ENCODE measurements around the gene ZNF474. TPM values are rescaled to one million over a fixed set of nuclear protein-coding genes. Genes with fewer than 3 reads are reported as not detected.

Gene ZNF474
- total RNA-seq, 2 experiments from 2014 or later: not detected

GRCh38 chr5:122169350-122170103 is 40.2 kb downstream of the ZNF474 start:
- H3K27ac Mint-ChIP-seq: no peak overlapping the region
- DNase-seq: no peak
- CTCF ChIA-PET: no interaction called here
- POLR2A ChIA-PET: no interaction called here
- no peak overlapping the region for H3K4me3 Mint-ChIP-seq
- H3K4me1 Mint-ChIP-seq: no peaks in the 10 kb centered on the region
- no peaks in the 10 kb centered on the region for H3K9me3 Mint-ChIP-seq
- no peaks in the 10 kb centered on the region for H3K27me3 Mint-ChIP-seq
- no peaks in the 10 kb centered on the region for H3K36me3 Mint-ChIP-seq (ENCODE audit: low read depth)

GRCh38 chr5:122170620-122171019 is 41.3 kb downstream of the ZNF474 start:
- Mint-ChIP-seq H3K4me3 (no peak overlapping the region), H3K27ac (no peak overlapping the region), H3K4me1 (no peaks in the 10 kb centered on the region), H3K27me3 (no peaks in the 10 kb centered on the region), H3K9me3 (no peaks in the 10 kb centered on the region), H3K36me3 (ENCODE audit: low read depth) (no peaks in the 10 kb centered on the region)
- no peak for DNase-seq
- CTCF ChIA-PET: interaction anchor here (1.1 kb wide), 1 partner anchor 21 kb away, joined by 3 read pairs; no protein-coding TSS in a partner anchor
- POLR2A ChIA-PET: no interaction called here

- Mint-ChIP-seq H3K36me3 (ENCODE audit: low read depth) (no peaks in the 10 kb centered on the region), H3K27me3 (no peaks in the 10 kb centered on the region), H3K4me3 (no peak overlapping the region), H3K4me1 (no peaks in the 10 kb centered on the region), H3K27ac (no peak overlapping the region), H3K9me3 (no peaks in the 10 kb centered on the region)
- ChIA-PET CTCF (no interaction called here), POLR2A (no interaction called here)
- no peak for DNase-seq
Measured at GRCh38 chr5:122172207-122172606, 42.9 kb downstream of the ZNF474 start.

GRCh38 chr5:122173474-122174415 is 44.4 kb downstream of the ZNF474 start:
- H3K27me3 Mint-ChIP-seq: no peaks in the 10 kb centered on the region
- H3K27ac Mint-ChIP-seq: no peak overlapping the region
- H3K4me1 Mint-ChIP-seq: no peaks in the 10 kb centered on the region
- ChIA-PET POLR2A (no interaction called here), CTCF (no interaction called here)
- H3K36me3 Mint-ChIP-seq (ENCODE audit: low read depth): no peaks in the 10 kb centered on the region
- no peaks in the 10 kb centered on the region for H3K9me3 Mint-ChIP-seq
- DNase-seq: no peak
- no peak overlapping the region for H3K4me3 Mint-ChIP-seq

GRCh38 chr5:122175091-122175490 is 45.7 kb downstream of the ZNF474 start:
- Mint-ChIP-seq H3K27ac (no peak overlapping the region), H3K4me3 (no peak overlapping the region), H3K36me3 (ENCODE audit: low read depth) (no peaks in the 10 kb centered on the region), H3K9me3 (no peaks in the 10 kb centered on the region), H3K27me3 (no peaks in the 10 kb centered on the region), H3K4me1 (no peaks in the 10 kb centered on the region)
- CTCF ChIA-PET: no interaction called here
- DNase-seq: no peak
- POLR2A ChIA-PET: no interaction called here

GRCh38 chr5:122175852-122176251 is 46.5 kb downstream of the ZNF474 start:
- ChIA-PET CTCF (no interaction called here), POLR2A (no interaction called here)
- H3K36me3 Mint-ChIP-seq (ENCODE audit: low read depth): no peaks in the 10 kb centered on the region
- H3K4me3 Mint-ChIP-seq: no peak overlapping the region
- no peaks in the 10 kb centered on the region for H3K9me3 Mint-ChIP-seq
- no peak for DNase-seq
- H3K4me1 Mint-ChIP-seq: no peaks in the 10 kb centered on the region
- no peaks in the 10 kb centered on the region for H3K27me3 Mint-ChIP-seq
- no peak overlapping the region for H3K27ac Mint-ChIP-seq

GRCh38 chr5:122177161-122177560 is 47.8 kb downstream of the ZNF474 start:
- Mint-ChIP-seq H3K36me3 (ENCODE audit: low read depth) (no peaks in the 10 kb centered on the region), H3K4me1 (no peaks in the 10 kb centered on the region), H3K4me3 (no peak overlapping the region), H3K27ac (no peak overlapping the region), H3K9me3 (no peaks in the 10 kb centered on the region), H3K27me3 (no peaks in the 10 kb centered on the region)
- DNase-seq: no peak
- ChIA-PET CTCF (no interaction called here), POLR2A (no interaction called here)

GRCh38 chr5:122179701-122180100 is 50.4 kb downstream of the ZNF474 start:
- Mint-ChIP-seq H3K9me3 (no peaks in the 10 kb centered on the region), H3K27ac (no peak overlapping the region), H3K4me1 (no peaks in the 10 kb centered on the region), H3K27me3 (no peaks in the 10 kb centered on the region), H3K36me3 (ENCODE audit: low read depth) (no peaks in the 10 kb centered on the region), H3K4me3 (no peak overlapping the region)
- POLR2A ChIA-PET: no interaction called here
- CTCF ChIA-PET: no interaction called here
- DNase-seq: no peak

GRCh38 chr5:122180146-122180712 is 50.9 kb downstream of the ZNF474 start:
- no peaks in the 10 kb centered on the region for H3K27me3 Mint-ChIP-seq
- no peaks in the 10 kb centered on the region for H3K9me3 Mint-ChIP-seq
- CTCF ChIA-PET: no interaction called here
- POLR2A ChIA-PET: no interaction called here
- DNase-seq: no peak
- H3K4me1 Mint-ChIP-seq: no peaks in the 10 kb centered on the region
- H3K27ac Mint-ChIP-seq: no peak overlapping the region
- H3K4me3 Mint-ChIP-seq: no peak overlapping the region
- H3K36me3 Mint-ChIP-seq (ENCODE audit: low read depth): no peaks in the 10 kb centered on the region

GRCh38 chr5:122180863-122181548 is 51.7 kb downstream of the ZNF474 start:
- no peaks in the 10 kb centered on the region for H3K36me3 Mint-ChIP-seq (ENCODE audit: low read depth)
- H3K9me3 Mint-ChIP-seq: no peaks in the 10 kb centered on the region
- no peaks in the 10 kb centered on the region for H3K4me1 Mint-ChIP-seq
- no peaks in the 10 kb centered on the region for H3K27me3 Mint-ChIP-seq
- CTCF ChIA-PET: no interaction called here
- H3K4me3 Mint-ChIP-seq: no peak overlapping the region
- DNase-seq: no peak
- no peak overlapping the region for H3K27ac Mint-ChIP-seq
- POLR2A ChIA-PET: no interaction called here

GRCh38 chr5:122181863-122182262 is 52.5 kb downstream of the ZNF474 start:
- POLR2A ChIA-PET: no interaction called here
- Mint-ChIP-seq H3K36me3 (ENCODE audit: low read depth) (no peaks in the 10 kb centered on the region), H3K27me3 (no peaks in the 10 kb centered on the region), H3K4me3 (no peak overlapping the region), H3K9me3 (no peaks in the 10 kb centered on the region), H3K4me1 (no peaks in the 10 kb centered on the region), H3K27ac (no peak overlapping the region)
- CTCF ChIA-PET: no interaction called here
- DNase-seq: no peak

- no peak for DNase-seq
- no peaks in the 10 kb centered on the region for H3K27me3 Mint-ChIP-seq
- CTCF ChIA-PET: no interaction called here
- H3K27ac Mint-ChIP-seq: no peak overlapping the region
- no peaks in the 10 kb centered on the region for H3K4me1 Mint-ChIP-seq
- no peak overlapping the region for H3K4me3 Mint-ChIP-seq
- no peaks in the 10 kb centered on the region for H3K9me3 Mint-ChIP-seq
- H3K36me3 Mint-ChIP-seq (ENCODE audit: low read depth): no peaks in the 10 kb centered on the region
- POLR2A ChIA-PET: no interaction called here
Measured at GRCh38 chr5:122182491-122182921, 53.2 kb downstream of the ZNF474 start.

GRCh38 chr5:122183098-122183787 is 53.9 kb downstream of the ZNF474 start:
- H3K9me3 Mint-ChIP-seq: no peaks in the 10 kb centered on the region
- POLR2A ChIA-PET: no interaction called here
- H3K4me1 Mint-ChIP-seq: no peaks in the 10 kb centered on the region
- no peaks in the 10 kb centered on the region for H3K27me3 Mint-ChIP-seq
- no peak overlapping the region for H3K4me3 Mint-ChIP-seq
- no peak for DNase-seq
- CTCF ChIA-PET: no interaction called here
- no peaks in the 10 kb centered on the region for H3K36me3 Mint-ChIP-seq (ENCODE audit: low read depth)
- no peak overlapping the region for H3K27ac Mint-ChIP-seq

Measured in activated CD4-positive, alpha-beta memory T cell treated with anti-CD3 and anti-CD28 coated beads, Interleukin-2, amount 10 ng/mL, durations not matched to agents 7 days and 5 days (primary cell).